BE2C (cell line): ENCODE results near the gene ATPAF2.

Experiments
- DNase-seq: peaks from one replicate; pipeline ENCODE4 v3.0.0-alpha.2; 2020
- H3K27me3 ChIP-seq: fragments of 250-450 bp; sonication (Bioruptor Pico); 2 replicates; pipeline ENCODE4 v1.5.1; 2020; ENCODE audit warnings: mild to moderate bottlenecking
- H3K36me3 ChIP-seq: fragments of 250-450 bp; sonication (Bioruptor Pico); 2 replicates; pipeline ENCODE4 v1.5.1; 2020; ENCODE audit warnings: mild to moderate bottlenecking
- H3K4me1 ChIP-seq: fragments of 250-450 bp; sonication (Bioruptor Pico); 2 replicates; pipeline ENCODE4 v1.5.1; 2020
- H3K4me3 ChIP-seq: 2 replicates; pipeline ENCODE4 v1.5.1; 2011; ENCODE audit warnings: low read depth, low read length
- H3K9me3 ChIP-seq: fragments of 250-450 bp; sonication (Bioruptor Pico); 2 replicates; pipeline ENCODE4 v1.5.1; 2020
- TF ChIP-seq, protein P1 (sequence below): IDR thresholded peaks from 2 replicates; pipeline ENCODE4 v1.5.1; 2012; ENCODE audit warnings: mild to moderate bottlenecking, low read depth, low read length

Gene ATPAF2

GRCh38 chr17:18043491-18043890, 4.5 kb upstream of the ATPAF2 start:
- TF ChIP-seq, protein P1, sequence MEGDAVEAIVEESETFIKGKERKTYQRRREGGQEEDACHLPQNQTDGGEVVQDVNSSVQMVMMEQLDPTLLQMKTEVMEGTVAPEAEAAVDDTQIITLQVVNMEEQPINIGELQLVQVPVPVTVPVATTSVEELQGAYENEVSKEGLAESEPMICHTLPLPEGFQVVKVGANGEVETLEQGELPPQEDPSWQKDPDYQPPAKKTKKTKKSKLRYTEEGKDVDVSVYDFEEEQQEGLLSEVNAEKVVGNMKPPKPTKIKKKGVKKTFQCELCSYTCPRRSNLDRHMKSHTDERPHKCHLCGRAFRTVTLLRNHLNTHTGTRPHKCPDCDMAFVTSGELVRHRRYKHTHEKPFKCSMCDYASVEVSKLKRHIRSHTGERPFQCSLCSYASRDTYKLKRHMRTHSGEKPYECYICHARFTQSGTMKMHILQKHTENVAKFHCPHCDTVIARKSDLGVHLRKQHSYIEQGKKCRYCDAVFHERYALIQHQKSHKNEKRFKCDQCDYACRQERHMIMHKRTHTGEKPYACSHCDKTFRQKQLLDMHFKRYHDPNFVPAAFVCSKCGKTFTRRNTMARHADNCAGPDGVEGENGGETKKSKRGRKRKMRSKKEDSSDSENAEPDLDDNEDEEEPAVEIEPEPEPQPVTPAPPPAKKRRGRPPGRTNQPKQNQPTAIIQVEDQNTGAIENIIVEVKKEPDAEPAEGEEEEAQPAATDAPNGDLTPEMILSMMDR = no peak
- no peak for DNase-seq
- Histone ChIP-seq H3K4me1 (no peaks in the 10 kb centered on the region), H3K9me3 (no peaks in the 10 kb centered on the region), H3K36me3 (no peaks in the 10 kb centered on the region), H3K4me3 (no peak overlapping the region), H3K27me3 (no peaks in the 10 kb centered on the region)

GRCh38 chr17:18042983-18043382, 4.0 kb upstream of the ATPAF2 start:
- H3K36me3 ChIP-seq = no peaks in the 10 kb centered on the region
- no peaks in the 10 kb centered on the region for H3K4me1 ChIP-seq
- H3K9me3 ChIP-seq = no peaks in the 10 kb centered on the region
- DNase-seq = no peak
- no peak overlapping the region for H3K4me3 ChIP-seq
- TF ChIP-seq, protein P1 = no peak
- no peaks in the 10 kb centered on the region for H3K27me3 ChIP-seq

- Histone ChIP-seq H3K36me3 (no peaks in the 10 kb centered on the region), H3K27me3 (no peaks in the 10 kb centered on the region), H3K9me3 (no peaks in the 10 kb centered on the region), H3K4me3 (no peak overlapping the region), H3K4me1 (no peaks in the 10 kb centered on the region)
- DNase-seq = no peak
- TF ChIP-seq, protein P1 = no peak
Observed at GRCh38 chr17:18041776-18042175, 2.8 kb upstream of the ATPAF2 start.

GRCh38 chr17:18040261-18040858, 1.4 kb upstream of the ATPAF2 start:
- no peaks in the 10 kb centered on the region for H3K9me3 ChIP-seq
- H3K36me3 ChIP-seq = no peaks in the 10 kb centered on the region
- TF ChIP-seq, protein P1 = no peak
- DNase-seq = no peak
- no peaks in the 10 kb centered on the region for H3K27me3 ChIP-seq
- H3K4me3 ChIP-seq = peak overlapping the region; percentile 81
- H3K4me1 ChIP-seq = no peaks in the 10 kb centered on the region

DNA sequence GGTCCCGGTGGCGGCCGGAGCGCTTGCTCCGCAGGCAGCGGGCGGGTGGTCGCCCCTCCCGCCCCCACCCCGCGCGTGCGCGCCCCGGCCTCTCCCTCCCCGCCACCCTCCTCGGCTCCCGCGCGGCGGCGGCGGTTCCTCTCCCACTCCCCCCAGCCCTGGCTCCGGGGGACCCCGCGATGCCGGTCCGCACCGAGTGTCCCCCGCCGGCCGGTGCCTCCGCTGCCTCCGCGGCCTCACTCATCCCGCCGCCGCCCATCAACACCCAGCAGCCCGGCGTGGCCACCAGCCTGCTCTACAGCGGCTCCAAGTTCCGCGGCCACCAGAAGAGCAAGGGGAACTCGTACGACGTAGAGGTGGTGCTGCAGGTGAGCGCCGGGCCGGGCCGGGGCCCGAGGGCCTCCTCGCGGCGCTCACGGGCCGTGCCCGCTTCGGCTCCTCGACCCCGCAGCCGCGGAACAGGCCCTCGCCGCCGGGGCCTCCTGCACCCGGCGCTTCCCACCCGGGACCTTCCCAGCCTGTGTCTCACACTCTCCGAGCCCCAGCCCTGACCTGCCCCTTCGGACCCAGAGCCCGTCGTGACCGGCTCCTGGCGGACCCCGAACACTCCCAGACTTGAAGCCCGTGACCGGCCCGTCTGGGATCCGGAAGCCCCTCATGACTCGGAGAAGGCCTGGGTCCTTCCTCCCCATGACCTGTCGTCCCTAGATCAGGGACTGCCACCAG, 730 bp upstream of the ATPAF2 start:
- TF ChIP-seq, protein P1 = no peak
- H3K36me3 ChIP-seq = no peaks in the 10 kb centered on the region
- peak overlapping the region; percentile 81 for H3K4me3 ChIP-seq
- H3K9me3 ChIP-seq = no peaks in the 10 kb centered on the region
- no peaks in the 10 kb centered on the region for H3K4me1 ChIP-seq
- DNase-seq = no peak
- H3K27me3 ChIP-seq = no peaks in the 10 kb centered on the region

GRCh38 chr17:18038149-18038850, 668 bp downstream of the ATPAF2 start:
- H3K4me1 ChIP-seq = no peaks in the 10 kb centered on the region
- TF ChIP-seq, protein P1 = no peak
- DNase-seq = no peak

More at GRCh38 chr17:18038149-18038850, 668 bp downstream of the ATPAF2 start:
- H3K36me3 ChIP-seq = no peaks in the 10 kb centered on the region
- peak overlapping the region; percentile 81 for H3K4me3 ChIP-seq
- no peaks in the 10 kb centered on the region for H3K27me3 ChIP-seq
- H3K9me3 ChIP-seq = no peaks in the 10 kb centered on the region
